Measurements from ENCODE around the gene PLET1.

GRCh38 chr11:112215621-112216020 is 45.0 kb downstream of the PLET1 start:
- TF ChIP-seq CTCF (IDR thresholded peaks at IDR 0.05) (no peak), EZH2 (IDR thresholded peaks at IDR 0.05) (no peak)
